HEK293 (cell line): ENCODE measurements around the gene CDK11A.
A peak's percentile ranks its signal among the peaks of the same experiment; 100 is the strongest.

Experiments
- CTCF ChIP-seq: fragments of 450-650 bp; formaldehyde crosslinking; IDR thresholded peaks from 2 replicates; pipeline ENCODE4 v1.5.1; 2016; ENCODE audit warnings: missing biosample characterization, missing genetic modification characterization
- HOXA7 ChIP-seq: sonication (generic); formaldehyde crosslinking; IDR thresholded peaks from 2 replicates; pipeline ENCODE4 v1.8.1; 2022; ENCODE audit warnings: missing genetic modification reagents, borderline replicate concordance
- KLF8 ChIP-seq: fragments of 450-650 bp; formaldehyde crosslinking; IDR thresholded peaks from 2 replicates; pipeline ENCODE4 v1.5.1; 2016; ENCODE audit warnings: missing biosample characterization, missing genetic modification characterization
- MYNN ChIP-seq: fragments of 450-650 bp; formaldehyde crosslinking; IDR thresholded peaks from 2 replicates; pipeline ENCODE4 v1.5.1; 2016; ENCODE audit warnings: missing biosample characterization, missing genetic modification characterization, borderline replicate concordance
- PATZ1 ChIP-seq: fragments of 450-650 bp; formaldehyde crosslinking; IDR thresholded peaks from 2 replicates; pipeline ENCODE4 v1.5.1; 2016; ENCODE audit warnings: missing biosample characterization, missing genetic modification characterization
- REST ChIP-seq: fragments of 450-650 bp; formaldehyde crosslinking; IDR thresholded peaks from 2 replicates; pipeline ENCODE4 v1.5.1; 2016; ENCODE audit warnings: missing biosample characterization, missing genetic modification characterization
- ZBTB17 ChIP-seq: fragments of 450-650 bp; formaldehyde crosslinking; IDR thresholded peaks from 2 replicates; pipeline ENCODE4 v1.5.1; 2016; ENCODE audit warnings: missing biosample characterization, missing genetic modification characterization
- ZBTB49 ChIP-seq: fragments of 450-650 bp; formaldehyde crosslinking; IDR thresholded peaks from 2 replicates; pipeline ENCODE4 v1.5.1; 2016; ENCODE audit warnings: missing biosample characterization, missing genetic modification characterization, low read depth
- ZNF18 ChIP-seq: fragments of 450-650 bp; formaldehyde crosslinking; IDR thresholded peaks from 2 replicates; pipeline ENCODE4 v1.5.1; 2016; ENCODE audit warnings: missing biosample characterization, missing genetic modification characterization
- ZNF335 ChIP-seq: fragments of 450-650 bp; formaldehyde crosslinking; conservative IDR thresholded peaks from 2 replicates; pipeline ENCODE4 v1.5.1; 2016; ENCODE audit warnings: missing biosample characterization, missing genetic modification characterization
- ZNF37A ChIP-seq: fragments of 450-650 bp; IDR thresholded peaks from 2 replicates; pipeline ENCODE4 v1.5.1; 2018; ENCODE audit warnings: missing biosample characterization, missing genetic modification characterization
- ZNF561 ChIP-seq: fragments of 450-650 bp; IDR thresholded peaks from 2 replicates; pipeline ENCODE4 v1.5.1; 2018; ENCODE audit warnings: missing biosample characterization, missing genetic modification characterization, borderline replicate concordance
- ZNF580 ChIP-seq: fragments of 450-650 bp; formaldehyde crosslinking; IDR thresholded peaks from 2 replicates; pipeline ENCODE4 v1.5.1; 2016; ENCODE audit warnings: missing biosample characterization, missing genetic modification characterization
- ZNF747 ChIP-seq: fragments of 450-650 bp; formaldehyde crosslinking; IDR thresholded peaks from 2 replicates; pipeline ENCODE4 v1.5.1; 2016; ENCODE audit warnings: missing biosample characterization, missing genetic modification characterization

GRCh38 chr1:1763657-1764621, 39.8 kb upstream of the CDK11A start:
- TF ChIP-seq MYNN (no peak), ZNF747 (tag by site-specific recombination) (no peak), ZNF335 (tag by site-specific recombination) (no peak), ZBTB49 (no peak), ZBTB17 (tag by site-specific recombination) (no peak), PATZ1 (tag by site-specific recombination) (no peak), ZNF18 (tag by site-specific recombination) (no peak), CTCF (tag by site-specific recombination) (peak; percentile 42; the same call in 1 of the 2 replicates), ZNF561 (tag by site-specific recombination) (no peak), ZNF580 (tag by site-specific recombination) (no peak), HOXA7 (CRISPR knock-in tag) (no peak), KLF8 (tag by site-specific recombination) (no peak), ZNF37A (tag by site-specific recombination) (no peak), REST (tag by site-specific recombination) (no peak)
